GM12891 (cell line): ENCODE measurements around the gene C5orf22.

Experiments used
- PAX5 ChIP-seq: IDR thresholded peaks from 2 replicates; pipeline ENCODE4 v1.6.1; 2011; ENCODE audit warnings: low read length, moderate library complexity, mild to moderate bottlenecking; ENCODE audit not compliant: insufficient read depth, severe bottlenecking
- POLR2A ChIP-seq: IDR thresholded peaks from 2 replicates; pipeline ENCODE4 v1.6.1; 2011; ENCODE audit warnings: low read depth, low read length, control low read depth
- SPI1 ChIP-seq: IDR thresholded peaks from 2 replicates; pipeline ENCODE4 v1.6.1; 2011; ENCODE audit warnings: low read depth, low read length, control low read depth

DNA sequence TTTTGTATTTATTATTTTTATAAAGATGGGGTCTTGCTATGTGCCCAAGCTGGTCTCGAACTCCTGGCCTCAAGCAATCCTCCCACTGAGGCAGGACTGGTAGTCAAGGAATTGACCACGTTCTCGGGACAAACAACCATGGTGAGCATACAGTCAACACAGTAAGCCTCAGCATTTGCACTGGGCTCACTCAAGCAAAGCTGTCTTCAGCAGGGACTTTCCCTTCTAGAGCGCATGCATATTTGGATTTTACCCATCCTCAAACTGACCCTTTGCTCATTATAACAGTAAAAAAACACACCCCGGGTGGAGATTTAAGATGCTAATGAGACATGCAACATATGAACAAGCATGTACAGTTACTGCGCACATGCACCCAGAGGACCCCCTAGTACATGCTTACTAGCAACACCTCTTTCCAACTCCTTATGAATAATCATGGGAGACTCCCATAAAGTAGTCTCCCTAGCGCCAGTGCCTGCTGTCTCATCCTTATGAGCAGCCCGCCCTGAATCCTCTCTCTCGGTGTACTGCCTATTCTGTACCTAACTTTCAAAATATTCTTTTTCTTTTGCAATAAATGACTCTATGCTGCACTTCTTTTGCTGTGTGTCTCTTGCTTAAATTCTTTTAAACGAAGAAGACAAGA is 41.5 kb downstream of the C5orf22 start:
- TF ChIP-seq POLR2A (no peak), SPI1 (no peak), PAX5 (peak; percentile 30)
